HEK293 (cell line): Measurements from ENCODE around the gene MAPKAPK5.

ENCODE experiments used
- CTCF ChIA-PET: fragments of 350-600 bp; formaldehyde crosslinking; extraction: SDS; loops from one replicate; lab custom pipeline; 2021; ENCODE audit warnings: antibody characterized with exemption; lab: Yijun Ruan, JAX
- POLR2A ChIA-PET: fragments of 300-600 bp; formaldehyde crosslinking; extraction: SDS; loops from one replicate; lab custom pipeline; 2020; ENCODE audit warnings: antibody characterized with exemption, inconsistent platforms; lab: Yijun Ruan, JAX
- H3K27ac ChIP-seq: fragments of 200-500 bp; sonication (Bioruptor generic); 2 replicates; pipeline ENCODE4 v1.5.1; 2014; ENCODE audit warnings: low read depth, low read length, control low read depth, inconsistent platforms; ENCODE audit errors: extremely low read depth
- H3K36me3 ChIP-seq, 2 experiments: fragments of 200-500 bp in 1 of 2; sonication (Bioruptor generic) in 1 of 2; 1 replicate in 1 of 2; 2 replicates in 1 of 2; pipeline ENCODE4 v1.5.1; 2014 to 2017; ENCODE audit warnings: inconsistent platforms in 2 of 2, low read length in 2 of 2; ENCODE audit not compliant: control insufficient read depth in 2 of 2, insufficient read depth in 1 of 2
- H3K4me1 ChIP-seq: fragments of 200-500 bp; sonication (Bioruptor generic); 2 replicates; pipeline ENCODE4 v1.5.1; 2014; ENCODE audit warnings: mild to moderate bottlenecking, low read length, inconsistent platforms; ENCODE audit not compliant: control insufficient read depth, insufficient read depth
- H3K4me3 ChIP-seq: 2 replicates; pipeline ENCODE4 v1.5.1; 2011; ENCODE audit warnings: low read depth, mild to moderate bottlenecking, control low read depth, low read length, moderate library complexity
- H3K9me3 ChIP-seq: fragments of 200-500 bp; sonication (Bioruptor generic); 2 replicates; pipeline ENCODE4 v1.5.1; 2014; ENCODE audit warnings: low read depth, low read length, inconsistent platforms; ENCODE audit not compliant: control insufficient read depth, insufficient read depth
- GLI2 ChIP-seq: fragments of 450-650 bp; formaldehyde crosslinking; IDR thresholded peaks from 2 replicates; pipeline ENCODE4; 2017; ENCODE audit warnings: missing biosample characterization, missing genetic modification characterization, low read depth, borderline replicate concordance
- HOXA7 ChIP-seq: sonication (generic); formaldehyde crosslinking; IDR thresholded peaks from 2 replicates; pipeline ENCODE4 v1.8.1; 2022; ENCODE audit warnings: missing genetic modification reagents, borderline replicate concordance
- KLF7 ChIP-seq: fragments of 450-650 bp; formaldehyde crosslinking; IDR thresholded peaks from 2 replicates; pipeline ENCODE4 v1.5.1; 2016; ENCODE audit warnings: missing biosample characterization, missing genetic modification characterization, borderline replicate concordance
- OSR2 ChIP-seq: fragments of 450-650 bp; formaldehyde crosslinking; IDR thresholded peaks from 2 replicates; pipeline ENCODE4 v1.5.1; 2016; ENCODE audit warnings: missing biosample characterization, missing genetic modification characterization
- PRDM2 ChIP-seq: fragments of 450-650 bp; formaldehyde crosslinking; IDR thresholded peaks from 2 replicates; pipeline ENCODE4 v1.5.1; 2016; ENCODE audit warnings: missing biosample characterization, missing genetic modification characterization, borderline replicate concordance
- PRDM4 ChIP-seq: fragments of 450-650 bp; formaldehyde crosslinking; IDR thresholded peaks from 2 replicates; pipeline ENCODE4 v1.5.1; 2017; ENCODE audit warnings: missing biosample characterization, missing genetic modification characterization
- WT1 ChIP-seq: fragments of 450-650 bp; formaldehyde crosslinking; IDR thresholded peaks from 2 replicates; pipeline ENCODE4 v1.5.1; 2016; ENCODE audit warnings: missing biosample characterization, missing genetic modification characterization
- ZBTB17 ChIP-seq: fragments of 450-650 bp; formaldehyde crosslinking; IDR thresholded peaks from 2 replicates; pipeline ENCODE4 v1.5.1; 2016; ENCODE audit warnings: missing biosample characterization, missing genetic modification characterization
- ZNF114 ChIP-seq: fragments of 450-650 bp; formaldehyde crosslinking; IDR thresholded peaks from 2 replicates; pipeline ENCODE4 v1.5.0; 2017; ENCODE audit warnings: missing biosample characterization, missing genetic modification characterization
- ZNF138 ChIP-seq: fragments of 450-650 bp; formaldehyde crosslinking; IDR thresholded peaks from 2 replicates; pipeline ENCODE4 v1.5.1; 2016; ENCODE audit warnings: missing biosample characterization, missing genetic modification characterization, borderline replicate concordance
- ZNF169 ChIP-seq: fragments of 450-650 bp; formaldehyde crosslinking; IDR thresholded peaks from 2 replicates; pipeline ENCODE4 v1.5.1; 2016; ENCODE audit warnings: missing biosample characterization, missing genetic modification characterization
- ZNF239 ChIP-seq: fragments of 450-650 bp; formaldehyde crosslinking; IDR thresholded peaks from 2 replicates; pipeline ENCODE4 v1.5.1; 2016; ENCODE audit warnings: missing biosample characterization, missing genetic modification characterization
- ZNF324 ChIP-seq: fragments of 450-650 bp; formaldehyde crosslinking; IDR thresholded peaks from 2 replicates; pipeline ENCODE4 v1.5.1; 2016; ENCODE audit warnings: missing biosample characterization, missing genetic modification characterization
- ZNF510 ChIP-seq: fragments of 450-650 bp; formaldehyde crosslinking; IDR thresholded peaks from 2 replicates; pipeline ENCODE4 v1.5.1; 2018; ENCODE audit warnings: mild to moderate bottlenecking, missing genetic modification characterization, missing biosample characterization; ENCODE audit not compliant: insufficient replicate concordance
- ZNF555 ChIP-seq: fragments of 450-650 bp; formaldehyde crosslinking; conservative IDR thresholded peaks from 2 replicates; pipeline ENCODE4 v1.5.1; 2017; ENCODE audit warnings: missing biosample characterization, mild to moderate bottlenecking, missing genetic modification characterization, inconsistent platforms
- TF ChIP-seq, protein P1 (sequence below): fragments of 450-650 bp; formaldehyde crosslinking; IDR thresholded peaks from 2 replicates; pipeline ENCODE4 v1.5.1; 2016; ENCODE audit warnings: missing biosample characterization, missing genetic modification characterization
- TF ChIP-seq, protein P2 (sequence below): fragments of 450-650 bp; IDR thresholded peaks from 2 replicates; pipeline ENCODE4 v1.5.1; 2018; ENCODE audit warnings: missing biosample characterization, mild to moderate bottlenecking, missing genetic modification characterization

Gene MAPKAPK5

GRCh38 chr12:111905502-111905901, 63.5 kb downstream of the MAPKAPK5 start:
- no peak overlapping the region for H3K27ac ChIP-seq
- CTCF ChIA-PET = interaction anchor here (0.6 kb wide), 1 partner anchor 107 kb away, joined by 4 read pairs; the partner anchor contains the start of gene TMEM116
- POLR2A ChIA-PET = no interaction called here
- H3K36me3 ChIP-seq = peaks cover 3 to 18% of the 10 kb centered on the region in 2 experiments; a peak in 2 of 3 replicates
- H3K4me3 ChIP-seq = no peak overlapping the region
- no peaks in the 10 kb centered on the region for H3K9me3 ChIP-seq
- H3K4me1 ChIP-seq = no peaks in the 10 kb centered on the region
- TF ChIP-seq ZNF114 (tag by site-specific recombination) = no peak

- H3K4me3 ChIP-seq = no peak overlapping the region
- no peaks in the 10 kb centered on the region for H3K9me3 ChIP-seq
- H3K4me1 ChIP-seq = no peaks in the 10 kb centered on the region
- H3K36me3 ChIP-seq = peaks cover 3 to 16% of the 10 kb centered on the region in 2 experiments; a peak in 2 of 3 replicates
- ChIA-PET CTCF (no interaction called here), POLR2A (no interaction called here)
- H3K27ac ChIP-seq = no peak overlapping the region
- TF ChIP-seq, protein P1, sequence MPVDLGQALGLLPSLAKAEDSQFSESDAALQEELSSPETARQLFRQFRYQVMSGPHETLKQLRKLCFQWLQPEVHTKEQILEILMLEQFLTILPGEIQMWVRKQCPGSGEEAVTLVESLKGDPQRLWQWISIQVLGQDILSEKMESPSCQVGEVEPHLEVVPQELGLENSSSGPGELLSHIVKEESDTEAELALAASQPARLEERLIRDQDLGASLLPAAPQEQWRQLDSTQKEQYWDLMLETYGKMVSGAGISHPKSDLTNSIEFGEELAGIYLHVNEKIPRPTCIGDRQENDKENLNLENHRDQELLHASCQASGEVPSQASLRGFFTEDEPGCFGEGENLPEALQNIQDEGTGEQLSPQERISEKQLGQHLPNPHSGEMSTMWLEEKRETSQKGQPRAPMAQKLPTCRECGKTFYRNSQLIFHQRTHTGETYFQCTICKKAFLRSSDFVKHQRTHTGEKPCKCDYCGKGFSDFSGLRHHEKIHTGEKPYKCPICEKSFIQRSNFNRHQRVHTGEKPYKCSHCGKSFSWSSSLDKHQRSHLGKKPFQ (tag by site-specific recombination) = no peak
- TF ChIP-seq ZBTB17 (tag by site-specific recombination) (no peak), KLF7 (tag by site-specific recombination) (no peak), ZNF555 (tag by site-specific recombination) (no peak), WT1 (tag by site-specific recombination) (no peak), ZNF510 (tag by site-specific recombination) (no peak), GLI2 (tag by site-specific recombination) (no peak), PRDM4 (no peak), PRDM2 (no peak), OSR2 (tag by site-specific recombination) (no peak), ZNF239 (tag by site-specific recombination) (no peak), ZNF324 (no peak), ZNF169 (no peak), ZNF138 (tag by site-specific recombination) (no peak), HOXA7 (no peak)
- TF ChIP-seq, protein P2, sequence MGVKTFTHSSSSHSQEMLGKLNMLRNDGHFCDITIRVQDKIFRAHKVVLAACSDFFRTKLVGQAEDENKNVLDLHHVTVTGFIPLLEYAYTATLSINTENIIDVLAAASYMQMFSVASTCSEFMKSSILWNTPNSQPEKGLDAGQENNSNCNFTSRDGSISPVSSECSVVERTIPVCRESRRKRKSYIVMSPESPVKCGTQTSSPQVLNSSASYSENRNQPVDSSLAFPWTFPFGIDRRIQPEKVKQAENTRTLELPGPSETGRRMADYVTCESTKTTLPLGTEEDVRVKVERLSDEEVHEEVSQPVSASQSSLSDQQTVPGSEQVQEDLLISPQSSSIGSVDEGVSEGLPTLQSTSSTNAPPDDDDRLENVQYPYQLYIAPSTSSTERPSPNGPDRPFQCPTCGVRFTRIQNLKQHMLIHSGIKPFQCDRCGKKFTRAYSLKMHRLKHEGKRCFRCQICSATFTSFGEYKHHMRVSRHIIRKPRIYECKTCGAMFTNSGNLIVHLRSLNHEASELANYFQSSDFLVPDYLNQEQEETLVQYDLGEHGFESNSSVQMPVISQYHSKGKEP (tag by site-specific recombination) = no peak
- TF ChIP-seq, all 188 proteins: peak for 0
Measured at GRCh38 chr12:111907740-111908139, 65.7 kb downstream of the MAPKAPK5 start.
